NCI-H128 (cell line): ENCODE results near the gene PHF20.
"Not testable (repeated sequence)": the region's sequence is repeated elsewhere in the genome, so short reads cannot be mapped to it uniquely, and the experiment has no call there.

ENCODE experiments used
- DNase-seq: peaks from one replicate; lab custom pipeline; 2025; ENCODE audit not compliant: unreplicated experiment; lab: John Stamatoyannopoulos, UW

The PHF20 gene

GRCh38 chr20:35883778-35884540, 112.1 kb downstream of the PHF20 start:
- DNase-seq = peak; percentile 65

- DNase-seq = no peak
Observed at GRCh38 chr20:35884541-35884865, 112.7 kb downstream of the PHF20 start.

- no peak for DNase-seq
Observed at GRCh38 chr20:35885212-35885611, 113.4 kb downstream of the PHF20 start.

GRCh38 chr20:35886537-35886936, 114.7 kb downstream of the PHF20 start:
- no peak for DNase-seq

GRCh38 chr20:35887393-35888064, 115.7 kb downstream of the PHF20 start:
- no peak for DNase-seq

GRCh38 chr20:35888657-35889056, 116.8 kb downstream of the PHF20 start:
- no peak for DNase-seq

- no peak for DNase-seq
Observed at GRCh38 chr20:35891375-35891774, 119.6 kb downstream of the PHF20 start.

- no peak for DNase-seq
Observed at GRCh38 chr20:35892871-35893270, 121.1 kb downstream of the PHF20 start.

- no peak for DNase-seq
Observed at GRCh38 chr20:35893942-35894341, 122.1 kb downstream of the PHF20 start.

- DNase-seq = not testable (repeated sequence)
Observed at GRCh38 chr20:35895516-35895915, 123.7 kb downstream of the PHF20 start.

GRCh38 chr20:35899064-35899463, 127.2 kb downstream of the PHF20 start:
- DNase-seq = no peak

GRCh38 chr20:35901230-35901629, 129.4 kb downstream of the PHF20 start:
- not testable (repeated sequence) for DNase-seq

- no peak for DNase-seq
Observed at GRCh38 chr20:35901678-35902544, 130.1 kb downstream of the PHF20 start.

- no peak for DNase-seq
Observed at GRCh38 chr20:35902545-35902941, 130.7 kb downstream of the PHF20 start.

- no peak for DNase-seq
Observed at GRCh38 chr20:35903843-35904242, 132.0 kb downstream of the PHF20 start.

GRCh38 chr20:35904982-35905663, 133.3 kb downstream of the PHF20 start:
- DNase-seq = no peak

GRCh38 chr20:35907017-35907701, 135.3 kb downstream of the PHF20 start:
- DNase-seq = no peak

GRCh38 chr20:35908007-35908406, 136.2 kb downstream of the PHF20 start:
- DNase-seq = no peak

- DNase-seq = no peak
Observed at GRCh38 chr20:35909176-35909575, 137.4 kb downstream of the PHF20 start.

- DNase-seq = no peak
Observed at GRCh38 chr20:35909796-35910195, 138.0 kb downstream of the PHF20 start.

GRCh38 chr20:35910254-35910653, 138.4 kb downstream of the PHF20 start:
- no peak for DNase-seq
